Esophagus squamous epithelium (tissue), 4 donors: Measurements from ENCODE around the gene CTPS2.

Experiments used
- CTCF ChIP-seq, 6 experiments: fragments of 450-650 bp in 4 of 6; fragments of 200-600 bp in 2 of 6; sonication (generic) in 2 of 6; IDR thresholded peaks; one replicate each; pipeline ENCODE4 v1.5.1; 2016 to 2019; ENCODE audit warnings: antibody characterized with exemption in 6 of 6, mild to moderate bottlenecking in 4 of 6, moderate library complexity in 4 of 6
- POLR2A ChIP-seq, 4 donors: fragments of 450-650 bp; IDR thresholded peaks; one replicate each; pipeline ENCODE4 v1.6.1; 2017; ENCODE audit warnings: antibody characterized with exemption in 4 of 4, mild to moderate bottlenecking in 4 of 4, moderate library complexity in 3 of 4

GRCh38 chrX:16756724-16757123 is 44.3 kb upstream of the CTPS2 start:
- TF ChIP-seq CTCF (IDR thresholded peaks at IDR 0.05), result no peak
- no peak for TF ChIP-seq POLR2A (IDR thresholded peaks at IDR 0.05)
